Activated T-cell treated with anti-CD3 and anti-CD28 coated beads for 24 hours (primary cell): ENCODE results near the gene TVP23A.
"Not testable (repeated sequence)": the region's sequence is repeated elsewhere in the genome, so short reads cannot be mapped to it uniquely, and the experiment has no call there.

ENCODE experiments used
- DNase-seq: peaks from one replicate; pipeline ENCODE4 v3.0.0-alpha.2; 2020; ENCODE audit warnings: low read depth

The TVP23A gene

GRCh38 chr16:10799736-10800135 lies 18.9 kb downstream of the TVP23A start:
- DNase-seq: no peak

- no peak for DNase-seq
Observed at GRCh38 chr16:10791048-10791447, 27.5 kb downstream of the TVP23A start.

GRCh38 chr16:10788630-10789029 lies 30.0 kb downstream of the TVP23A start:
- not testable (repeated sequence) for DNase-seq

GRCh38 chr16:10787304-10787703 lies 31.3 kb downstream of the TVP23A start:
- no peak for DNase-seq

- no peak for DNase-seq
Observed at GRCh38 chr16:10782628-10783027, 36.0 kb downstream of the TVP23A start.

- no peak for DNase-seq
Observed at GRCh38 chr16:10780628-10781027, 38.0 kb downstream of the TVP23A start.

- DNase-seq: not testable (repeated sequence)
Observed at GRCh38 chr16:10779908-10780307, 38.7 kb downstream of the TVP23A start.

GRCh38 chr16:10777356-10777755 lies 41.2 kb downstream of the TVP23A start:
- no peak for DNase-seq

GRCh38 chr16:10776923-10777322 lies 41.7 kb downstream of the TVP23A start:
- DNase-seq: not testable (repeated sequence)

GRCh38 chr16:10776280-10776679 lies 42.3 kb downstream of the TVP23A start:
- DNase-seq: no peak

GRCh38 chr16:10770907-10771306 lies 47.7 kb downstream of the TVP23A start:
- DNase-seq: no peak

GRCh38 chr16:10769381-10769780 lies 49.2 kb downstream of the TVP23A start:
- no peak for DNase-seq

GRCh38 chr16:10767127-10767526 lies 51.5 kb downstream of the TVP23A start:
- DNase-seq: no peak

GRCh38 chr16:10765772-10766171 lies 52.8 kb downstream of the TVP23A start:
- DNase-seq: no peak

GRCh38 chr16:10763456-10763855 lies 55.1 kb downstream of the TVP23A start:
- DNase-seq: no peak

GRCh38 chr16:10762336-10763016 lies 56.1 kb downstream of the TVP23A start:
- no peak for DNase-seq

GRCh38 chr16:10761373-10761772 lies 57.2 kb downstream of the TVP23A start:
- DNase-seq: no peak

GRCh38 chr16:10760858-10761257 lies 57.7 kb downstream of the TVP23A start:
- DNase-seq: no peak

GRCh38 chr16:10756574-10756973 lies 62.0 kb downstream of the TVP23A start:
- no peak for DNase-seq

- no peak for DNase-seq
Observed at GRCh38 chr16:10754941-10755340, 63.7 kb downstream of the TVP23A start.

GRCh38 chr16:10753670-10754069 lies 64.9 kb downstream of the TVP23A start:
- DNase-seq: no peak

GRCh38 chr16:10752843-10753523 lies 65.6 kb downstream of the TVP23A start:
- no peak for DNase-seq

GRCh38 chr16:10751291-10751697 lies 67.3 kb downstream of the TVP23A start:
- no peak for DNase-seq

- DNase-seq: no peak
Observed at GRCh38 chr16:10750793-10751192, 67.8 kb downstream of the TVP23A start.
